HEK293 (cell line): ENCODE measurements around the gene C1orf210.

Experiments used
- CTCF ChIP-seq: fragments of 450-650 bp; formaldehyde crosslinking; IDR thresholded peaks from 2 replicates; pipeline ENCODE4 v1.5.1; 2016; ENCODE audit warnings: missing biosample characterization, missing genetic modification characterization
- KLF10 ChIP-seq: fragments of 450-650 bp; IDR thresholded peaks from 2 replicates; pipeline ENCODE4 v1.5.1; 2018; ENCODE audit warnings: missing biosample characterization, mild to moderate bottlenecking, missing genetic modification characterization
- SETDB1 ChIP-seq: IDR thresholded peaks from one replicate; pipeline ENCODE4 v1.6.1; 2017; ENCODE audit warnings: mild to moderate bottlenecking, low read length, moderate library complexity, mixed read lengths; ENCODE audit not compliant: insufficient read length
- TSHZ1 ChIP-seq: fragments of 450-650 bp; formaldehyde crosslinking; IDR thresholded peaks from 2 replicates; pipeline ENCODE4 v1.5.1; 2016; ENCODE audit warnings: missing biosample characterization, missing genetic modification characterization, borderline replicate concordance
- ZBTB1 ChIP-seq: fragments of 450-650 bp; formaldehyde crosslinking; IDR thresholded peaks from 2 replicates; pipeline ENCODE4 v1.5.1; 2016; ENCODE audit warnings: missing biosample characterization, missing genetic modification characterization
- ZBTB48 ChIP-seq: fragments of 450-650 bp; formaldehyde crosslinking; IDR thresholded peaks from 2 replicates; pipeline ENCODE4 v1.5.1; 2016; ENCODE audit warnings: missing biosample characterization, missing genetic modification characterization
- ZBTB49 ChIP-seq: fragments of 450-650 bp; formaldehyde crosslinking; IDR thresholded peaks from 2 replicates; pipeline ENCODE4 v1.5.1; 2016; ENCODE audit warnings: missing biosample characterization, missing genetic modification characterization, low read depth
- ZNF10 ChIP-seq: fragments of 450-650 bp; formaldehyde crosslinking; IDR thresholded peaks from 2 replicates; pipeline ENCODE4 v1.5.1; 2017; ENCODE audit warnings: missing biosample characterization, missing genetic modification characterization
- ZNF184 ChIP-seq: fragments of 450-650 bp; IDR thresholded peaks from 2 replicates; pipeline ENCODE4 v1.5.1; 2018; ENCODE audit warnings: missing biosample characterization, mild to moderate bottlenecking, missing genetic modification characterization
- ZNF274 ChIP-seq, 2 experiments: fragments of 200-500 bp in 1 of 2; fragments of 450-650 bp in 1 of 2; sonication (Bioruptor generic) in 1 of 2; formaldehyde crosslinking in 1 of 2; IDR thresholded peaks; 2 replicates each; pipeline versions ENCODE4 v1.5.1 to v1.6.1; 2014 to 2016; ENCODE audit warnings: borderline replicate concordance in 1 of 2, inconsistent platforms in 1 of 2, low read length in 1 of 2, missing biosample characterization in 1 of 2, missing genetic modification characterization in 1 of 2
- ZNF548 ChIP-seq: fragments of 450-650 bp; formaldehyde crosslinking; IDR thresholded peaks from 2 replicates; pipeline ENCODE4 v1.5.1; 2016; ENCODE audit warnings: missing biosample characterization, missing genetic modification characterization
- ZNF549 ChIP-seq: fragments of 450-650 bp; IDR thresholded peaks from 2 replicates; pipeline ENCODE4 v1.5.1; 2018; ENCODE audit warnings: missing biosample characterization, missing genetic modification characterization, mild to moderate bottlenecking, inconsistent platforms, moderate library complexity
- ZNF664 ChIP-seq: fragments of 450-650 bp; formaldehyde crosslinking; IDR thresholded peaks from 2 replicates; pipeline ENCODE4 v1.5.1; 2016; ENCODE audit warnings: missing biosample characterization, missing genetic modification characterization

- TF ChIP-seq SETDB1 (no peak), ZBTB49 (no peak), KLF10 (tag by site-specific recombination) (no peak), ZBTB1 (tag by site-specific recombination) (no peak), ZNF548 (no peak), ZBTB48 (tag by site-specific recombination) (no peak), ZNF10 (no peak), CTCF (tag by site-specific recombination) (no peak), TSHZ1 (no peak), ZNF184 (tag by site-specific recombination) (no peak), ZNF549 (tag by site-specific recombination) (no peak), ZNF664 (tag by site-specific recombination) (no peak), ZNF274 (IDR thresholded peaks at IDR 0.05; ENCODE audit: low read length) (no peak), ZNF274 (tag by site-specific recombination; IDR thresholded peaks at IDR 0.05; ENCODE audit: borderline replicate concordance) (no peak)
These were observed 45.9 kb downstream of the C1orf210 start for GRCh38 chr1:43239484-43239883.
